B cell (primary cell): ENCODE results near the gene METTL3. TPM values are rescaled to one million over a fixed set of nuclear protein-coding genes. Genes with fewer than 3 reads are reported as not detected.
A peak's percentile ranks its signal among the peaks of the same experiment; 100 is the strongest.

Experiments used
- ATAC-seq: fragments of 200-7000 bp; cut with Tn5 transposase; one replicate; pipeline ENCODE4 v1.10.0; 2021; ENCODE audit warnings: low read depth, mild to moderate bottlenecking, moderate number of reproducible peaks, moderate library complexity
- CTCF ChIA-PET: fragments of 350-600 bp; sonication (Branson Sonifier 250); formaldehyde crosslinking; loops from one replicate; lab custom pipeline; 2021; ENCODE audit warnings: antibody characterized with exemption, inconsistent platforms; lab: Charles Lee
- POLR2A ChIA-PET: fragments of 350-600 bp; sonication (Branson Sonifier 250); formaldehyde crosslinking; loops from one replicate; lab custom pipeline; 2021; ENCODE audit warnings: antibody characterized with exemption; lab: Charles Lee
- DNase-seq: peaks from one replicate; pipeline ENCODE4 v3.0.0; 2013
- H2AFZ ChIP-seq: 2 replicates; pipeline ENCODE4 v1.6.1; 2012; ENCODE audit warnings: mild to moderate bottlenecking, low read depth, low read length; ENCODE audit not compliant: insufficient read depth, poor library complexity, severe bottlenecking
- H3K27ac ChIP-seq, 2 donors: 1 replicate in 1 of 2; 2 replicates in 1 of 2; pipeline ENCODE4 v1.5.1; 2012 to 2013; ENCODE audit warnings: low read length in 2 of 2, mild to moderate bottlenecking in 2 of 2, moderate library complexity in 1 of 2
- H3K27me3 ChIP-seq, 4 experiments: fragments of 200-600 bp in 1 of 4; sonication (generic) in 1 of 4; replicated peaks in 1 of 4; 1 replicate in 2 of 4; 2 replicates in 2 of 4; pipeline versions ENCODE4 v1.6.1 to v1.7.0; 2013 to 2016; ENCODE audit warnings: low read length in 3 of 4, mild to moderate bottlenecking in 2 of 4, mixed read lengths in 1 of 4, moderate library complexity in 1 of 4; ENCODE audit not compliant: insufficient read depth in 4 of 4, control insufficient read depth in 3 of 4; ENCODE audit errors: control extremely low read depth in 1 of 4
- H3K36me3 ChIP-seq, 2 experiments: replicated peaks in 1 of 2; 1 replicate in 1 of 2; 2 replicates in 1 of 2; pipeline versions ENCODE4 v1.6.1 to v1.7.1; 2013; ENCODE audit warnings: low read length in 1 of 2; ENCODE audit not compliant: insufficient read depth in 2 of 2, control insufficient read depth in 1 of 2; ENCODE audit errors: control extremely low read depth in 1 of 2, extremely low read depth in 1 of 2
- H3K4me1 ChIP-seq, 2 donors: fragments of 200-600 bp in 1 of 2; sonication (generic) in 1 of 2; 1 replicate in 1 of 2; 2 replicates in 1 of 2; pipeline versions ENCODE4 v1.5.1 to v1.6.1; 2013 to 2017; ENCODE audit warnings: low read length in 2 of 2; ENCODE audit not compliant: control insufficient read depth in 2 of 2, insufficient read depth in 2 of 2
- H3K4me2 ChIP-seq: replicated peaks from 2 replicates; pipeline ENCODE3; 2012; ENCODE audit warnings: mild to moderate bottlenecking, low read depth, low read length; ENCODE audit not compliant: poor library complexity, severe bottlenecking
- H3K4me3 ChIP-seq, 5 experiments: fragments of 200-600 bp in 1 of 5; sonication (generic) in 1 of 5; 1 replicate in 3 of 5; 2 replicates in 2 of 5; pipeline versions ENCODE4 v1.5.1 to v1.7.0; 2011 to 2016; ENCODE audit warnings: low read length in 4 of 5, mild to moderate bottlenecking in 4 of 5, low read depth in 2 of 5, control low read depth in 1 of 5, moderate library complexity in 1 of 5; ENCODE audit not compliant: insufficient read depth in 1 of 5; ENCODE audit errors: control extremely low read depth in 1 of 5, extremely low read depth in 1 of 5
- H3K79me2 ChIP-seq: fragments of 200-600 bp; sonication (generic); one replicate; pipeline ENCODE4 v1.6.0; 2016; ENCODE audit warnings: low read length; ENCODE audit not compliant: control insufficient read depth, insufficient read depth
- H3K9ac ChIP-seq: fragments of 200-600 bp; sonication (generic); 2 replicates; pipeline ENCODE4 v1.6.1; 2017; ENCODE audit warnings: mild to moderate bottlenecking, low read length, moderate library complexity
- H3K9me3 ChIP-seq, 3 donors: one replicate each; pipeline versions ENCODE4 v1.6.1 to v1.7.1; 2013; ENCODE audit warnings: low read length in 2 of 3; ENCODE audit not compliant: control insufficient read depth in 2 of 3, insufficient read depth in 1 of 3; ENCODE audit errors: control extremely low read depth in 1 of 3
- H4K20me1 ChIP-seq: 2 replicates; pipeline ENCODE4 v1.6.0; 2012; ENCODE audit warnings: mild to moderate bottlenecking, low read length; ENCODE audit not compliant: insufficient read depth, control insufficient read depth, poor library complexity, severe bottlenecking
- H3K27ac Mint-ChIP-seq: one replicate; pipeline ENCODE4 v1.8.0; 2021; ENCODE audit warnings: mixed read lengths
- H3K27me3 Mint-ChIP-seq: one replicate; pipeline ENCODE4 v1.8.0; 2021; ENCODE audit warnings: mixed read lengths
- H3K4me1 Mint-ChIP-seq: one replicate; pipeline ENCODE4 v1.8.0; 2021; ENCODE audit warnings: mixed read lengths
- H3K4me3 Mint-ChIP-seq: one replicate; pipeline ENCODE4 v1.8.0; 2021; ENCODE audit warnings: mixed read lengths
- H3K9me3 Mint-ChIP-seq: one replicate; pipeline ENCODE4 v1.8.0; 2022; ENCODE audit warnings: mixed read lengths; ENCODE audit not compliant: insufficient read depth
- EZH2 ChIP-seq: IDR thresholded peaks from 2 replicates; pipeline ENCODE4 v1.6.1; 2012; ENCODE audit warnings: borderline replicate concordance, low read depth, mild to moderate bottlenecking, moderate library complexity, low read length; ENCODE audit not compliant: insufficient read depth, poor library complexity, severe bottlenecking
- WGBS: methylation state at CpG from one replicate; pipeline ENCODE4 v1.1.5; 2013; ENCODE audit warnings: missing lambda C conversion rate; ENCODE audit not compliant: insufficient coverage; 5-methylcytosine and 5-hydroxymethylcytosine counted together
- intact Hi-C: fragments of 100-400 bp; cut with micrococcal nuclease; formaldehyde crosslinking; loops from one replicate; pipeline ENCODE4 v1.10.0; 2022
- polyA plus RNA-seq: library from polyadenylated mRNA; depleted of rRNA; stranded (reverse); fragments of >200 nt; gene quantifications from 2 replicates; pipeline ENCODE4 v1.2.3, GENCODE V29; 2012
- total RNA-seq, 2 donors: library from RNA; stranded (reverse); fragments of 120-200 nt in 1 of 2; gene quantifications; 1 replicate in 1 of 2; 2 replicates in 1 of 2; pipeline versions ENCODE4 v1.2.3 to v1.2.4, GENCODE V29; 2013 to 2022
- TF ChIP-seq, protein P1 (sequence below): fragments of 200-600 bp; IDR thresholded peaks from one replicate; pipeline ENCODE4 v1.8.0; 2022; ENCODE audit warnings: antibody characterized with exemption, mild to moderate bottlenecking

METTL3 gene
- total and polyA plus RNA-seq, 2 donors (not counting 1 experiment from before 2014, with no cell fraction given), result 118 to 161 TPM

DNA sequence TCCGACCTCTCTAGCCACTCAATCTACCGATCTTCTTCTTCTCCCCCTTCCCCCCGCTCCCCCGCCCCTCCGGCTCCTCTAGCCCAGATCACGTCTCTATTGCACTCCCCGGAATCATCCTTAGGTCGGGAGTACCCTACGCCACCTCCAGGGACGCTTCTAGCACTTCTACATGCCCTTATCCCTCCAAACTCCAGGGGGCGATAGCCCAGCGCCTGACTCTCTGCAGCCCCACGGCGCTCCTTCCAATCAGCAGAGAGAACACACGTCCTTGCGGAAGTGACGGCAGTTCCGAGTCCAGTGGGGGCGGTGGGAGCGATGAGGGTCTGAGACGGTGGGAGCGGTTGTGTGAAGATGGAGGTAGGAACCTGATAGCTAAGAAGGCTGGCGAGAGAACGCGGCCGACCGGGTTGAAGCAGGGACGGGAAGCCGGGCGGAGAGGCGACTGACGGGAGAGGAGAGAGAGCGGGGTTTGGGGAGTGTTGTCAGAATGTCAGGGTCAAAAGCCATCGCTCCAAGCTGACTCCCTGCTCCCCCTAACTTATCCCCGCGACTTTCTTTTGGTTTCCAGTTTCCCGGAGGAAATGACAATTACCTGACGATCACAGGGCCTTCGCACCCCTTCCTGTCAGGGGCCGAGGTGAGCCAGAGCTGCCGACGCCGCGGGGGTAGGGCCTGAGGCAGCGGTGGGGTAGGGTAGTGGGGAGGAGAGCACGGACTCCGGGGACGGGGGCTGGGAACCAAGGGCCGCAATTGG, 34.0 kb downstream of the METTL3 start, which contains the start of the genes RAB2B and TOX4:
TSS of gene RAB2B (minus strand) at position 35 of the 757 bp plus-strand sequence. CDS start 87 bp downstream, outside the sequence.
TSS of gene TOX4 (plus strand) at position 271 of the 757 bp plus-strand sequence. CDS start at position 355, 84 bp downstream.
- peak within 1 kb of the TSS; percentile 94 for H3K27ac Mint-ChIP-seq
- under 1% methylated on average over 48 of the region's 49 CpGs for WGBS
- ATAC-seq (peak; percentile 98), DNase-seq (peak; percentile 98)
- peak within 1 kb of the TSS; percentile 93 for H2AFZ ChIP-seq
- peaks cover 0 to 3% of the 10 kb centered on the region in 2 experiments for H3K36me3 ChIP-seq
- no peaks in the 10 kb centered on the region for H3K9me3 ChIP-seq
- no peaks in the 10 kb centered on the region for H3K9me3 Mint-ChIP-seq
- H3K4me1 ChIP-seq, result peaks cover 15 to 21% of the 10 kb centered on the region in 2 donors
- no peaks in the 10 kb centered on the region for H4K20me1 ChIP-seq
- TF ChIP-seq EZH2, result no peak
- TF ChIP-seq, protein P1, sequence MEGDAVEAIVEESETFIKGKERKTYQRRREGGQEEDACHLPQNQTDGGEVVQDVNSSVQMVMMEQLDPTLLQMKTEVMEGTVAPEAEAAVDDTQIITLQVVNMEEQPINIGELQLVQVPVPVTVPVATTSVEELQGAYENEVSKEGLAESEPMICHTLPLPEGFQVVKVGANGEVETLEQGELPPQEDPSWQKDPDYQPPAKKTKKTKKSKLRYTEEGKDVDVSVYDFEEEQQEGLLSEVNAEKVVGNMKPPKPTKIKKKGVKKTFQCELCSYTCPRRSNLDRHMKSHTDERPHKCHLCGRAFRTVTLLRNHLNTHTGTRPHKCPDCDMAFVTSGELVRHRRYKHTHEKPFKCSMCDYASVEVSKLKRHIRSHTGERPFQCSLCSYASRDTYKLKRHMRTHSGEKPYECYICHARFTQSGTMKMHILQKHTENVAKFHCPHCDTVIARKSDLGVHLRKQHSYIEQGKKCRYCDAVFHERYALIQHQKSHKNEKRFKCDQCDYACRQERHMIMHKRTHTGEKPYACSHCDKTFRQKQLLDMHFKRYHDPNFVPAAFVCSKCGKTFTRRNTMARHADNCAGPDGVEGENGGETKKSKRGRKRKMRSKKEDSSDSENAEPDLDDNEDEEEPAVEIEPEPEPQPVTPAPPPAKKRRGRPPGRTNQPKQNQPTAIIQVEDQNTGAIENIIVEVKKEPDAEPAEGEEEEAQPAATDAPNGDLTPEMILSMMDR, result peak; percentile 88
- peak within 1 kb of the TSS; percentile 92 for H3K9ac ChIP-seq
- peaks cover 48% of the 10 kb centered on the region for H3K79me2 ChIP-seq
- peak within 1 kb of the TSS; percentile 98 for H3K4me3 Mint-ChIP-seq
- H3K27ac ChIP-seq, result peak within 1 kb of the TSS; percentile 70 to 94
- CTCF ChIA-PET, result interaction anchor here (0.6 to 3.5 kb wide), 13 partner anchors 11 to 207 kb away, joined by 3 to 25 read pairs (median 5); partner anchors contain the start of genes CHD8 and METTL3
- H3K4me2 ChIP-seq, result peak within 1 kb of the TSS; percentile 96
- intact Hi-C loops, result loop anchor here (1.0 to 2.0 kb wide), 5 partner anchors 21 to 80 kb away; partner anchors contain the start of genes CHD8, METTL3 and SALL2
- POLR2A ChIA-PET, result interaction anchor here (0.7 to 2.8 kb wide), 6 partner anchors 21 to 1409 kb away, joined by 3 to 21 read pairs (median 6); partner anchors contain the start of genes CHD8, METTL3 and SALL2
- no peaks in the 10 kb centered on the region for H3K27me3 Mint-ChIP-seq
- peaks cover 33% of the 10 kb centered on the region for H3K4me1 Mint-ChIP-seq
- no peaks in the 10 kb centered on the region for H3K27me3 ChIP-seq
- peak within 1 kb of the TSS; percentile 77 to 99 (median 83) for H3K4me3 ChIP-seq
